D721Med (cell line): ENCODE results near the gene FAM110A.

Experiments
- DNase-seq: peaks from one replicate; pipeline ENCODE4 v3.0.0; 2011; ENCODE audit warnings: low spot score; ENCODE audit not compliant: insufficient read length
- FAIRE-seq: peaks from 2 replicates; lab custom pipeline; 2011; peaks lifted over from hg19 to GRCh38; lab: Jason Lieb, UNC
- CTCF ChIP-seq: IDR thresholded peaks from 2 replicates; pipeline ENCODE4 v1.5.1; 2012; ENCODE audit warnings: mild to moderate bottlenecking, control low read depth; ENCODE audit not compliant: insufficient read depth; ENCODE audit errors: missing control alignments

The FAM110A gene

GRCh38 chr20:831251-831650 is 2.3 kb upstream of the FAM110A start:
- no peak for TF ChIP-seq CTCF
- no peak for DNase-seq
- FAIRE-seq, result no peak

- DNase-seq (no peak), FAIRE-seq (no peak)
- no peak for TF ChIP-seq CTCF
Measured at GRCh38 chr20:831956-832355, 1.6 kb upstream of the FAM110A start.

GRCh38 chr20:833121-833449 is 430 bp upstream of the FAM110A start:
- DNase-seq, result no peak
- no peak for TF ChIP-seq CTCF
- no peak for FAIRE-seq

GRCh38 chr20:834151-834746 is 734 bp downstream of the FAM110A start:
- DNase-seq (no peak), FAIRE-seq (no peak)
- no peak for TF ChIP-seq CTCF

- DNase-seq (no peak), FAIRE-seq (no peak)
- TF ChIP-seq CTCF, result no peak
Measured at GRCh38 chr20:835608-836045, 2.1 kb downstream of the FAM110A start.

GRCh38 chr20:836190-836589 is 2.7 kb downstream of the FAM110A start:
- FAIRE-seq (no peak), DNase-seq (no peak)
- no peak for TF ChIP-seq CTCF

- FAIRE-seq (no peak), DNase-seq (no peak)
- no peak for TF ChIP-seq CTCF
Measured at GRCh38 chr20:839015-839414, 5.5 kb downstream of the FAM110A start.
